Naive B cell (primary cell): ENCODE data around the gene NR1D1. TPM values are rescaled to one million over a fixed set of nuclear protein-coding genes. Genes with fewer than 3 reads are reported as not detected.
A peak's percentile ranks its signal among the peaks of the same experiment; 100 is the strongest.

ENCODE experiments used
- ATAC-seq, 2 donors: fragments of 150-1000 bp; cut with Tn5 transposase; 2 replicates each; pipeline ENCODE4 v1.10.0; 2021; ENCODE audit warnings: low read depth in 2 of 2, mild to moderate bottlenecking in 2 of 2, moderate library complexity in 2 of 2
- DNase-seq: peaks from one replicate; pipeline ENCODE4 v3.0.0; 2022
- H3K27ac Mint-ChIP-seq, 6 donors: one replicate each; pipeline ENCODE4 v1.8.0; 2020 to 2022; ENCODE audit warnings: mild to moderate bottlenecking in 6 of 6, mixed read lengths in 6 of 6, moderate library complexity in 5 of 6, inconsistent platforms in 2 of 6
- H3K27me3 Mint-ChIP-seq, 3 donors: one replicate each; pipeline ENCODE4 v1.8.0; 2021 to 2022; ENCODE audit warnings: mixed read lengths in 3 of 3, mild to moderate bottlenecking in 1 of 3
- H3K36me3 Mint-ChIP-seq, 2 donors: one replicate each; pipeline ENCODE4 v1.8.0; 2020 to 2022; ENCODE audit warnings: mixed read lengths in 2 of 2, inconsistent platforms in 1 of 2, mild to moderate bottlenecking in 1 of 2
- H3K4me1 Mint-ChIP-seq, 3 donors: one replicate each; pipeline ENCODE4 v1.8.0; 2020 to 2022; ENCODE audit warnings: mixed read lengths in 3 of 3, inconsistent platforms in 1 of 3, mild to moderate bottlenecking in 1 of 3, moderate library complexity in 1 of 3
- H3K4me3 Mint-ChIP-seq, 8 donors: one replicate each; pipeline ENCODE4 v1.8.0; 2020 to 2022; ENCODE audit warnings: mild to moderate bottlenecking in 8 of 8, mixed read lengths in 8 of 8, moderate library complexity in 8 of 8, inconsistent platforms in 2 of 8
- H3K9me3 Mint-ChIP-seq, 7 donors: one replicate each; pipeline ENCODE4 v1.8.0; 2020 to 2022; ENCODE audit warnings: mixed read lengths in 7 of 7, mild to moderate bottlenecking in 5 of 7, inconsistent platforms in 2 of 7, moderate library complexity in 1 of 7
- polyA plus RNA-seq, 6 donors: library from polyadenylated mRNA; unstranded; fragments of 300-500 nt; fragmentation: Illumina TruSeq; gene quantifications; one replicate each; pipeline ENCODE4 v1.2.3, GENCODE V29; 2021; ENCODE audit warnings: low read depth in 6 of 6

NR1D1 gene
- polyA plus RNA-seq, 6 donors from 2014 or later, result 1.1 to 2.9 (median 2.1) TPM; not detected in 1

DNA sequence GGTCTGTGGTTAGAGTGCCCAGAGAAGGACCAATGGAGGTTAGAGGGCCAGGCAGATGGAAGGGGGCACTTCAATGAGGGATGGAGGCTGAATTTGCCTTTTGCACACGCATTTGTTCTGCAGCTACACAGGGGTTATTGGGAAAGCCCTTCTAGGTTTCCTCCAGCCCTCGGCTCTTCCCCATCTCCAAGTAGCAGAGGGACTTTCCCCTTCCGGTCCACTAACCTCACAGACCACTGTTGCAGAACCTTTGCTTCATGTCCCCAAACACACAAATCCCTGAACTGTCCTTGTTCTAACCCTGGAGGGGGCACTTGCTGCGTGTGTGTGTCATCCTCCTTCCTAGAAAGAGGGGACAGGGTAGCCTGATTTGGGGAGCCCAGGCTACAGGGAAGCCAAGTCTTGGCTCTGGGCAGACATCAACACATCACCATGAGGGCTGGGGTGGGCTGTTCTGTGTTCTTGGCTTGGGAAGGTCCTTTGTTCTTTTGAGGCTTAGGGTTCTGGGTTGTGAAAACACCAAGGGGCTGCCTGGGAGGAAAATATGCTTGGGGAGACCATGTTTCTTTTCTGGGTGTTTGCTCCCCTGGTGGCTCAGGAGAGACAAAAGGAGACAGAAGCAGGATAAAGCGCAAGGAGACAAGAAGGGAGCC lies 7.3 kb upstream of the NR1D1 start:
- Mint-ChIP-seq H3K9me3 (no peaks in the 10 kb centered on the region), H3K4me1 (peaks cover 54 to 70% (median 69%) of the 10 kb centered on the region in 3 donors)
- peak; percentile 52 for ATAC-seq

DNA sequence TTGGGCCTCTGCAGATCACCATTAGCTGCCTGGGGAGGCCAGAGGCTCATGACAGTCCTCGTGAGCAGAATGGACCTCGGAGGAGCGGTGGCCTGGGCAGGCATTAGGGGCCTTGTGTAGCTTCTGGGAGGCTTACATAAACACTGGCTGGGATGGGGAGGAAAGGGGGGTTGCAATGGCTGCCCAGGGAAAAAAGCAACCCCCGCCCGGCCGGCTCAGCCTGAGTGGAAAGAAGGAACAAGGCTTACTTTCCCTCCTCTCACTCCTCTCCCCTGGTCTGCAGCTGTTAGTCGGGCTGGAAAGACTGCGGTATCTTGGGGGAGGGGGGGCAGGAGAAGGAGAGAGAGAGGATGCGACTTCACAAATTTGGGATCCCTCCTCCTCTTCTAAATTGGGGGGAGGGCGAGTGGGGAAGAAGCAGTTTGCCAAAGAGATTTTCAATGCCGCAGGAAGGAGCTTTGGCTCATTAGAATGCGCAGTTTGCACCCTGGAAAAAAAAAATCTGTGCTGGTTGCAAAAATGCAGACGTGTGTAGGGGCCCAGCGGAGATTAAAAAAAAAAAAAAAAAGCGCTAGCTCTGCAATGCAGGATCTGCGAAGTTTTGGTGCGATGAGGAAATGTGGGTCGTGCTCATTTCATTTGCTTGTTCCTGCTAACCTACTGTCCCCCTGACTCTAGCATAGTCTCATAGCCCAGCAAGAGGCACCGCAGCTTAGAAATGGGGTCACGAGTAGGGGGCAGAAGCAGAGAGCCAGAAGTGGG lies 6.6 kb upstream of the NR1D1 start:
- peak overlapping the region in 6 of 8 donors; percentile 48 to 86 (median 76) for H3K4me3 Mint-ChIP-seq
- peaks cover 48 to 63% (median 62%) of the 10 kb centered on the region in 3 donors for H3K4me1 Mint-ChIP-seq
- no peaks in the 10 kb centered on the region for H3K27me3 Mint-ChIP-seq
- DNase-seq, result no peak
- no peaks in the 10 kb centered on the region for H3K9me3 Mint-ChIP-seq
- H3K27ac Mint-ChIP-seq, result peak overlapping the region in 5 of 6 donors; percentile 28 to 96 (median 81)
- ATAC-seq, result no peak
- no peaks in the 10 kb centered on the region for H3K36me3 Mint-ChIP-seq

More for the DNA sequence above, 7.3 kb upstream of the NR1D1 start:
- DNase-seq, result no peak
- H3K36me3 Mint-ChIP-seq, result no peaks in the 10 kb centered on the region
- no peaks in the 10 kb centered on the region for H3K27me3 Mint-ChIP-seq
- H3K27ac Mint-ChIP-seq, result peak overlapping the region; percentile 80 to 97 (median 96)
- peak overlapping the region; percentile 48 to 87 (median 76) for H3K4me3 Mint-ChIP-seq

DNA sequence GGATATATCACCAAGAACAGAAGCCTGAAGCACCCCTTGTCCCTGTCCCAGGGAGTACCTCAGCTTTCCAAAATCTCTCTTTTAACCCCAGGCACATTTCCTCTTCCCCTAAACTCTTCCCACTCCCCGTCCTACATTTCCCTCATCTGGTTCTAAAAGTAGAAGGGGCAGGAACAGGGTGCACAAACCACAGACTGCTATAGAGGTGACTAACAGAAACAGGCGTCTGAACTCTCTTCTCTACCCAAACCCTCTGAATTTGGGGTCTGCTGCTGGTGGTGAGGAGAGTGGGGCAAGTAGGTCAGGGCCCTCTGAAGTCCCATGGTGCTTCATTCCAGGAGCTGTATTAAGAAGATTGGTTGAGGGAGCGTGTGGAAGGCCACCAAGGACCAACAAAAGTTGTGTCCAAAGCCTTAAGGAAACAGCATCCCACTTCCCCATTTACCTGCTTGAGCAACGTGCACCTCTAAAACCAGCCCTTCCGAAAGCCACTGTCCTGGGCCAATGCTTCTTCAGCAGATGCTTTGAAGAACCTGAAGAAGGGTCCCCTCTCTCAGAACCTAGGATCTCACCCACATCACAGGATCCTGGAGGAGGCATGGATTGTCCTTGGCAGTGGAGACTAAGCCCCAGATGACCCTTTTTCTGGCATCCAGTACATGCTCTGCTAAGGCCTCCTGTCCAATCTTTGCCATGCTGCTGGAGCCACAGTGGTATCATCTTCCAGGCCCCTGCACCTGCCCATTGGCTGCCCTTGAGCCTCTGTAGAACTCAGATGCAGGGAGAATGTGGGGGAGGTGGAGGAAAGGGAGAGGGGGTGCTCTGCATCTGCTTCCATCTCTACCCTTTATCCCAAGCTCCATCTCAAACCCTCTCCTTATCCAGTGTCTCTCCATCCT lies 5.7 kb upstream of the NR1D1 start:
- H3K4me1 Mint-ChIP-seq, result peaks cover 45 to 59% (median 58%) of the 10 kb centered on the region in 3 donors
- H3K9me3 Mint-ChIP-seq, result no peaks in the 10 kb centered on the region
- ATAC-seq, result no peak
- no peaks in the 10 kb centered on the region for H3K36me3 Mint-ChIP-seq
- no peak for DNase-seq
- H3K27ac Mint-ChIP-seq, result peak overlapping the region in 3 of 6 donors; percentile 15 to 81 (median 15)
- peak overlapping the region in 4 of 8 donors; percentile 22 to 50 (median 35) for H3K4me3 Mint-ChIP-seq
- no peaks in the 10 kb centered on the region for H3K27me3 Mint-ChIP-seq

DNA sequence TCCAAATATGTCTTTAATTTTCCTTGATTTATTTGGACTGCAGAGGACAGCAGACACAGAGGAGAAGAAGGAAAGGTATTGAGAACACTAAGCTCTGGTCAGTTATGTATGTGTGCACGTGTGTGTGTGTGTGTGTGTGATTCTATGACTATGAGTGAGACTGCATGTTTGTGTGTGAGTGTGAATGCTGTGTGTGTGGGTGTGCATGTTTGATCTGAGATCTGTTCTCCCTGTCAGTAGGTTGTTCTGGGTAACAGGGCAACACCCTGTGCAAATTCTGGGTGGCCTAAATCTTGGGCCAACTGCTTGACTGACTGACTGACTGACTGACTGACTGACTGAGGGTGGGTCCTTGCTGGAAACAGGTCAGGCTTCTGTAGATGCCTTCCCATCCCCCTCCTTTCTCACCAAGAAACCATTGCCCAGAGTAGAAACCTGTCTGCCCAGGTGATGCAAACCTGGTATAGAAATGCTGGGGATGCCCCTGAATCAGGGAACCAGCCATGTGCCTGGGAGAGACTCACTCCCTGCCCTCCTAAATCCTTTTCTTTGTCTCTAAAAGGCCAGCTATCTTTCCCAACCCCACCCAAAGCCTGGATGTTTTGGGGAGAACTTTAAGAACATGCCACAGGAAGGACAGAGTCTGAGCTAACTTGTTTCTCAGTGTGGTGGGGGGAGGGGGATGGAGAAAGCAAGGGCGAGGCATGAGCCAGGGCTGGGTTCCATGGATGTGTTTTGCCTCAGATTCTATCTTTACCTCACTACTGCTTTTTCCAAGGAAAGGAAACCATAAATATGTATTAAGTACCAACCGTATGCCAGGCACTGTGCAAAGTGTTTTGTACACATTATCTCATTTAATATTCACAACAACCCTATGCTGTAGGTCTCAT lies 4.5 kb upstream of the NR1D1 start:
- H3K4me1 Mint-ChIP-seq, result peaks cover 52 to 63% (median 58%) of the 10 kb centered on the region in 3 donors
- DNase-seq (no peak), ATAC-seq (no peak)
- H3K9me3 Mint-ChIP-seq, result no peaks in the 10 kb centered on the region
- H3K4me3 Mint-ChIP-seq, result peak overlapping the region in 2 of 8 donors; percentile 40 to 56
- H3K27me3 Mint-ChIP-seq, result no peaks in the 10 kb centered on the region
- no peak overlapping the region for H3K27ac Mint-ChIP-seq
- no peaks in the 10 kb centered on the region for H3K36me3 Mint-ChIP-seq

DNA sequence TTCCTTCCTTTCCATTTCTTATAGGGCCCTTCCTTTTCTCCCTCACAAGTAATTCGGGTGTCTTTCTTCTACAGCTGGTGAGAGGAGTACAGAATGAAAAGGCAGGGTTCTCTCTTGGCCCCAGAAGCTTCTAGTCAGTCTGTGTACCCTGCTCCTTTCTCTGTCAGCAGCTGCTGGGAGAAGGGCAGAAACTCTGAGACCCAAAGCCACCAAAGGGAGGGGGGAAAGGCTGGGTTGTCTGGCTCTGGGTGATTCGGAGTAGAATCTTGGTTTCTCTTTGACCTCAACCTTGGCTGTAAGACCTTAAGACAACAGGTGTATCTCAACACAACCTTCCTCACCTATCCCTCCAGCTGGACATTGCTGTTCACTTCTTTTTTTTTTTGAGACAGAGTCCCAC lies 3.3 kb upstream of the NR1D1 start:
- Mint-ChIP-seq H3K27ac (peak overlapping the region in 1 of 6 donors; percentile 91), H3K9me3 (peaks cover 0 to under 1% (median 0%) of the 10 kb centered on the region in 7 donors), H3K4me1 (peaks cover 56 to 74% (median 60%) of the 10 kb centered on the region in 3 donors), H3K27me3 (no peaks in the 10 kb centered on the region), H3K36me3 (no peaks in the 10 kb centered on the region), H3K4me3 (no peak overlapping the region)
- no peak for ATAC-seq
- DNase-seq, result no peak

DNA sequence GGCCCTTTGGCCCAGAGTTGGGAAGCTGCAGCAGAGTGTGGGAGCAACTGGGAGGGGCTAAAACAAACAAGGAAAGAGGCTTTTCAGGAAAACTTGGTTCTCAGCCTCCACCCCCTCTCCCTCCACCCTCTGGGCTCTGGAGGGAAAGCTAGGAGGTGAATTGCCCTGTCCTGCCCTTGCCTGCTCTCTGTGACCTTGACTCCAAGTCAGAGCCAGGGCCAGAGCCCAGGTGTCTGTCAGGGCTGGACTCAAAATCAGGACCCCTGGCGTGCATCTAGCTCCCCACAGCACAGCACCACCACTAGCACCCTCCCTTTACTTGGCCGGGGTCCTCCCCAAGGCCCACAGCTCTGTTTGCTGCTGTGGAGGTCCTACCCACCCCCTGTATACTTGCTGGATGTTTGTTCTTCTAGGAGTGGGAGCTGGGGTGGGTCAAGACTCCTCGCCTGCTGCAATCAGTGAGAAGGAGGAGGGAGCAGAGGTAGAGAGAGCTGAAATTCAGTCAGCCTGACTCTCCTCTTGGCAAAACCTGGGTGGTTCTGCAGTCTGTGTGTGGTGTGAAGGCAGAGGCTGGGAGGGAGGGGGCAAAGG lies 2.8 kb upstream of the NR1D1 start:
- Mint-ChIP-seq H3K9me3 (peaks cover 0 to 2% (median 0%) of the 10 kb centered on the region in 7 donors), H3K27ac (peak overlapping the region in 1 of 6 donors; percentile 91), H3K27me3 (no peaks in the 10 kb centered on the region), H3K4me1 (peaks cover 56 to 75% (median 61%) of the 10 kb centered on the region in 3 donors), H3K4me3 (no peak overlapping the region), H3K36me3 (no peaks in the 10 kb centered on the region)
- no peak for ATAC-seq
- no peak for DNase-seq

DNA sequence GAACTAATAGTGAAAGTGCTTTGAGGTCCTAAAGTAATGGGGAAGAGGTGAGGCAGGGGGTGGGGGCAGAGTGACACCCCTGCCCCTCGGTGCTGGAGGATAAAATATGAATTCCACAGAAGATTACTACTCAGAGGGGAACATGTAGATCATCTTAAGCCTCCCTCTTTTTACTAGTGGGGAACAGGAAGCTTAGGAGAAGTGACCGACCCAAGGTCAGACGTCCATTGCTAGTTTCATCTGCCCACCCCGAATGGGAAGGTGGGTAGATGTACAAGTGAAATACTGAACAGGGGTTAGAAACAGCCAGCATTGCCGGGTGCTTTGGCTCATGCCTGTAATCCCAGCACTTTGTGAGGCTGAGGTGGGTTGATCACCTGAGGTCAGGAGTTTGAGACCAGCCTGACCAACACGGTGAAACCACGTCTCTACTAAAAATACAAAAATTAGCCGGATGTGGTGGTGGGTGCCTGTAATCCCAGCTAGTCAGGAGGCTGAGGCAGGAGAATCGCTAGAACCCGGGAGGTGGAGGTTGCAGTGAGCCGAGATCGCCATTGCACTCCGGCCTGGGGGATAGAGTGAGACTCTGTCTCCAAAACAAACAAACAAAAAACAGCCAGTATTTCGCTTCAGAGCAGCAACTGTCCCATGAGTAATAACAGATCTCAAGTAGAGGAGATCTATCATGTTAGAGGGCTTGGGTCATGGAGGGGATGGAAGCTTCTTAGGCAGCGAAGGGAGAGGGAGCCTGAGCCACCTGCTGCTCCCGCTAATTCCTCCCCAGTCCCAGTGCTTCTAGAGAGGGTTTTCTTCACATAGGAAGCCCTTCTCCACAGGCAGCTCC lies 1.2 kb upstream of the NR1D1 start:
- no peak for ATAC-seq
- Mint-ChIP-seq H3K27ac (peak overlapping the region in 5 of 6 donors; percentile 63 to 97 (median 96)), H3K4me1 (peaks cover 56 to 75% (median 60%) of the 10 kb centered on the region in 3 donors), H3K36me3 (peaks cover 0 to 4% of the 10 kb centered on the region in 2 donors), H3K27me3 (no peaks in the 10 kb centered on the region), H3K9me3 (peaks cover 0 to 2% (median 0%) of the 10 kb centered on the region in 7 donors), H3K4me3 (peak overlapping the region in 7 of 8 donors; percentile 95 to 98 (median 96))
- no peak for DNase-seq

DNA sequence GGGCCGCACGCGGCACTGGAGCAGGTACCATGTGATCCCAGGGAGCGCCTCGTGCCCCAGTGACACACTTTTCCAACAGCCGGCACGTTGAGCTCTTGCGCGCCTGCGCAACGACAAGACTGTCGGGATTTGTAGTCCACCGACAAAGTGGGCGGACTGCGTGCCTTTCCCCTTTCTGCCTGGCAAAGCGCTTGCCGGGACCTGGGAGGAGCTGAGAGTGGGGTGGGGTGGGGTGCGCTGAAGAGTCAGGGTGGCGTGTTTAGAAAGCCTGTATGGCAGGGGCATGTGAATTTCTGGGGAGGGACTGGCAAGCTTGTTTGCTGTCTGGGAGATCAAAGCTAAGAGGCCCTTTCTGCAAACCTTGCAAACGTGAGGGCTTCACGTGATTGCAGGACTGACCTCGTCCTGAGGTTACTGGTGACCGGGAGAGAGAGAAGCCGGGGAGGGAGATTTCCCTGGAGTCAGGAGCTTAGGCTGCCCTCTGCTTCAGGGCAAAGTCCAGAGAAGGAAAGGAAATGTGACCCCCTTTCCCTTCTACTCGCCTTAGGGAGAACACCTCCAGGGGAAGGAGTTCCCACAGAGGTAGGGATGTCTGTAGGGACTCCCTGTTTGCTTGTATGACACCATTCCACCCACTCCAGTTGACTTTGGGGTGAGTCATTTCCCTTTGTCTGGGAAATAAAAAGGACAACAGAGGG lies 429 bp upstream of the NR1D1 start:
- Mint-ChIP-seq H3K36me3 (peaks cover 5 to 12% of the 10 kb centered on the region in 2 donors), H3K27ac (peak overlapping the region; percentile 81 to 98 (median 97))
- peak; percentile 76 for DNase-seq

DNA sequence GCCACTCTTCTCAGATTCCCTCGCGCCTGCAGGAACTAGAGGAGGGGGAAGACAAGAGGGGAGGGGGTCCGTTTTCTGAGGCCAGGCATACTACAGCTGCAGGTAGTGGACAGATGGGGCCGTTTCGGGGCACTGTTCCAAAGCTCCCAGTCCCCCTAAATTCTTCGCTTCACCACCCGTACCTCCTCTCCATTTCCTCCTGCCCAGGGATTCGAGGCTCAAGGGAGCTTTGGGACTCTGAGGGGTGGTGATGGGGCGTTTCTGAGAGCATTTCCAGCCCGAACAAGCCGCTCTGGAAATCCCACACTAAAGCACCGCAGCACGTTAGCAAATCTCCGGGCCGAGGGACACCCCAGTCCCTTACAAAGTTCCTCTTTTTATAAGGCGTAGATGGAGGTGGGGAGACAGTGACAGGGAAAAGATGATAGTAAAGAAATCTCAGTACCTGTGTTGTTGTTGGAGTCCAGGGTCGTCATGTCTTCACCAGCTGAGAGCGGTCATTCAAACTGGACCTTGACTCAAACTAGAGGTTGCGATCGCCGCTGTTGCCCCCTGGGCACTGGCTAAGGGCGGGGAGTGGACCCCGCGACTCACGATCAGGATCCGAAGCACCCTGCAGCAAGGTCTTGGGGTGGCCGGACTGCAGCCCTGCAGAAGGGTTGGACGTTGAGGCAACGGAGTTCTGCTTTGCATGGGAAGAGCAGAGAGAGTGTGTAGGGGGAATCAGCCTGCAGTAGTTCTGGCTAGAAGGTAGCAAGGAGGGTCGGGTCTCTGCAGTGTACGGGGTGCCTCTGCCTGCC lies 570 bp downstream of the NR1D1 start:
- DNase-seq (peak; percentile 51), ATAC-seq (peak; percentile 14 to 20)
- peaks cover 0 to 2% (median 0%) of the 10 kb centered on the region in 7 donors for H3K9me3 Mint-ChIP-seq
- H3K27ac Mint-ChIP-seq, result peak overlapping the region; percentile 96 to 98 (median 97)
- H3K36me3 Mint-ChIP-seq, result peaks cover 5 to 12% of the 10 kb centered on the region in 2 donors
- H3K27me3 Mint-ChIP-seq, result no peaks in the 10 kb centered on the region
- peak overlapping the region; percentile 95 to 99 (median 96) for H3K4me3 Mint-ChIP-seq
- peaks cover 64 to 83% (median 70%) of the 10 kb centered on the region in 3 donors for H3K4me1 Mint-ChIP-seq

More for the DNA sequence above, 429 bp upstream of the NR1D1 start:
- no peaks in the 10 kb centered on the region for H3K27me3 Mint-ChIP-seq
- peak; percentile 6 to 14 for ATAC-seq
- peaks cover 56 to 75% (median 61%) of the 10 kb centered on the region in 3 donors for H3K4me1 Mint-ChIP-seq
- H3K4me3 Mint-ChIP-seq, result peak overlapping the region; percentile 95 to 99 (median 96)
- peaks cover 0 to 2% (median 0%) of the 10 kb centered on the region in 7 donors for H3K9me3 Mint-ChIP-seq
